Smooth muscle cell (in vitro differentiated cells): ENCODE results near the gene CRPPA. TPM values are rescaled to one million over a fixed set of nuclear protein-coding genes. Genes with fewer than 3 reads are reported as not detected.

ENCODE experiments used
- DNase-seq: peaks from one replicate; lab custom pipeline; 2025; ENCODE audit not compliant: unreplicated experiment; lab: John Stamatoyannopoulos, UW
- H2AFZ ChIP-seq: fragments of 200-600 bp; sonication (generic); 2 replicates; pipeline ENCODE4 v1.6.0; 2016; ENCODE audit warnings: antibody characterized with exemption, low read depth, mild to moderate bottlenecking
- H3F3A ChIP-seq: fragments of 200-600 bp; sonication (generic); 2 replicates; pipeline ENCODE4 v1.6.0; 2017; ENCODE audit warnings: antibody characterized with exemption, low read depth
- H3K27ac ChIP-seq: fragments of 200-600 bp; sonication (generic); 2 replicates; pipeline ENCODE4 v1.5.1; 2016; ENCODE audit warnings: low read depth, mild to moderate bottlenecking
- H3K27me3 ChIP-seq: fragments of 200-600 bp; sonication (generic); 2 replicates; pipeline ENCODE4 v1.6.1; 2016; ENCODE audit warnings: low read depth, mild to moderate bottlenecking
- H3K36me3 ChIP-seq: fragments of 200-600 bp; sonication (generic); 2 replicates; pipeline ENCODE4 v1.5.1; 2016; ENCODE audit warnings: low read depth
- H3K4me1 ChIP-seq: fragments of 200-600 bp; sonication (generic); 2 replicates; pipeline ENCODE4 v1.5.1; 2016; ENCODE audit warnings: low read depth
- H3K4me2 ChIP-seq: fragments of 200-600 bp; sonication (generic); 2 replicates; pipeline ENCODE4 v1.6.0; 2016; ENCODE audit warnings: mild to moderate bottlenecking
- H3K4me3 ChIP-seq: fragments of 200-600 bp; sonication (generic); 2 replicates; pipeline ENCODE4 v1.5.1; 2016; ENCODE audit warnings: mild to moderate bottlenecking
- H3K79me2 ChIP-seq: fragments of 200-600 bp; sonication (generic); 2 replicates; pipeline ENCODE4 v1.6.0; 2016; ENCODE audit warnings: low read depth, mild to moderate bottlenecking
- H3K9ac ChIP-seq: fragments of 200-600 bp; sonication (generic); 2 replicates; pipeline ENCODE4 v1.6.0; 2016; ENCODE audit warnings: low read depth
- H3K9me3 ChIP-seq: fragments of 200-600 bp; sonication (generic); replicated peaks from 2 replicates; pipeline ENCODE4 v1.5.1; 2016; ENCODE audit warnings: low read depth
- H4K20me1 ChIP-seq: fragments of 200-600 bp; sonication (generic); 2 replicates; pipeline ENCODE4 v1.6.0; 2016; ENCODE audit warnings: low read depth
- CTCF ChIP-seq: fragments of 200-600 bp; sonication (generic); IDR thresholded peaks from 2 replicates; pipeline ENCODE4 v1.5.1; 2017; ENCODE audit warnings: borderline replicate concordance, mild to moderate bottlenecking, antibody characterized with exemption; ENCODE audit not compliant: insufficient read depth, poor library complexity, severe bottlenecking
- WGBS: methylation state at CpG from one replicate; pipeline ENCODE4 v1.1.7; 2016; ENCODE audit warnings: low lambda C conversion rate; 5-methylcytosine and 5-hydroxymethylcytosine counted together
- polyA plus RNA-seq: library from polyadenylated mRNA; unstranded; fragments of >200 nt; fragmentation: Nextera tagmentation; extraction: Ambion mirVana; gene quantifications from 2 replicates; pipeline ENCODE4 v1.2.1, GENCODE V29; 2016
- total RNA-seq: library from RNA; depleted of rRNA; stranded (reverse); fragments of >200 nt; gene quantifications from 2 replicates; pipeline ENCODE4 v1.2.3, GENCODE V29; 2014

The CRPPA gene
- total and polyA plus RNA-seq, 2 experiments from 2014 or later = 1.7 to 1.9 TPM

GRCh38 chr7:16438988-16439387, 17.6 kb upstream of the CRPPA start:
- no peak overlapping the region for H3K27ac ChIP-seq
- no peak overlapping the region for H3K9ac ChIP-seq
- TF ChIP-seq CTCF = no peak
- H3K4me1 ChIP-seq = no peaks in the 10 kb centered on the region
- H3K4me2 ChIP-seq = no peak overlapping the region
- no peaks in the 10 kb centered on the region for H3K36me3 ChIP-seq
- H2AFZ ChIP-seq = no peak overlapping the region
- H3F3A ChIP-seq = no peaks in the 10 kb centered on the region
- H4K20me1 ChIP-seq = no peaks in the 10 kb centered on the region
- no peaks in the 10 kb centered on the region for H3K27me3 ChIP-seq
- no peaks in the 10 kb centered on the region for H3K9me3 ChIP-seq
- DNase-seq = no peak
- H3K79me2 ChIP-seq = no peaks in the 10 kb centered on the region
- no peak overlapping the region for H3K4me3 ChIP-seq

- Histone ChIP-seq H4K20me1 (no peaks in the 10 kb centered on the region), H3F3A (no peaks in the 10 kb centered on the region), H3K9me3 (no peaks in the 10 kb centered on the region), H3K27me3 (no peaks in the 10 kb centered on the region), H3K9ac (no peak overlapping the region), H3K4me1 (no peaks in the 10 kb centered on the region), H3K4me2 (no peak overlapping the region), H3K36me3 (no peaks in the 10 kb centered on the region), H3K4me3 (no peak overlapping the region), H3K27ac (no peak overlapping the region), H2AFZ (no peak overlapping the region), H3K79me2 (no peaks in the 10 kb centered on the region)
- no peak for TF ChIP-seq CTCF
- 79% methylated on average over 2 of the region's 2 CpGs for WGBS
- no peak for DNase-seq
These were observed 15.0 kb upstream of the CRPPA start for GRCh38 chr7:16436306-16436705.

- no peak for DNase-seq
- Histone ChIP-seq H3K4me1 (peaks cover 2% of the 10 kb centered on the region), H3K4me2 (no peak overlapping the region), H3K79me2 (no peaks in the 10 kb centered on the region), H3K9ac (no peak overlapping the region), H3K27me3 (no peaks in the 10 kb centered on the region), H3K9me3 (no peaks in the 10 kb centered on the region), H2AFZ (no peak overlapping the region), H3K4me3 (no peak overlapping the region), H3K36me3 (no peaks in the 10 kb centered on the region), H3F3A (no peaks in the 10 kb centered on the region), H4K20me1 (no peaks in the 10 kb centered on the region), H3K27ac (no peak overlapping the region)
- whole genome bisulfite sequencing = 77% methylated on average over 2 of the region's 2 CpGs
- TF ChIP-seq CTCF = no peak
These were observed 12.3 kb upstream of the CRPPA start for GRCh38 chr7:16433568-16434122.

- Histone ChIP-seq H3K4me3 (no peak overlapping the region), H3K27ac (no peak overlapping the region), H3K79me2 (no peaks in the 10 kb centered on the region), H3K4me1 (peaks cover 5% of the 10 kb centered on the region), H3K9me3 (no peaks in the 10 kb centered on the region), H3K9ac (no peak overlapping the region), H3K36me3 (no peaks in the 10 kb centered on the region), H4K20me1 (no peaks in the 10 kb centered on the region), H3K4me2 (no peak overlapping the region), H3K27me3 (no peaks in the 10 kb centered on the region), H3F3A (no peaks in the 10 kb centered on the region), H2AFZ (no peak overlapping the region)
- TF ChIP-seq CTCF = no peak
- 94% methylated on average over 1 of the region's 1 CpG for WGBS
- no peak for DNase-seq
These were observed 11.0 kb upstream of the CRPPA start for GRCh38 chr7:16432425-16432731.
